H1 (cell line): ENCODE results near the gene MAGI1. TPM values are rescaled to one million over a fixed set of nuclear protein-coding genes. Genes with fewer than 3 reads are reported as not detected.

ENCODE experiments used
- CHD7 ChIP-seq: fragments of 300-600 bp; sonication (generic); IDR thresholded peaks from 2 replicates; pipeline ENCODE4 v1.7.1; 2012; ENCODE audit warnings: low read length, moderate library complexity, mild to moderate bottlenecking, inconsistent platforms; ENCODE audit not compliant: insufficient replicate concordance
- FOSL1 ChIP-seq: IDR thresholded peaks from 2 replicates; pipeline ENCODE4 v1.6.1; 2011; ENCODE audit warnings: mild to moderate bottlenecking, low read depth, low read length, moderate library complexity; ENCODE audit not compliant: insufficient read depth
- GTF2F1 ChIP-seq: IDR thresholded peaks from 2 replicates; pipeline ENCODE4 v1.6.1; 2012; ENCODE audit warnings: low read depth, low read length, improper control_type of control experiment, borderline replicate concordance
- NANOG ChIP-seq: IDR thresholded peaks from 2 replicates; pipeline ENCODE4 v1.6.1; 2011; ENCODE audit warnings: low read length, low read depth, mild to moderate bottlenecking, inconsistent platforms; ENCODE audit not compliant: insufficient read depth, poor library complexity, severe bottlenecking
- PHF8 ChIP-seq: fragments of 200-600 bp; sonication (generic); conservative IDR thresholded peaks from 2 replicates; pipeline ENCODE4 v1.7.1; 2012; ENCODE audit warnings: low read depth, mild to moderate bottlenecking, inconsistent platforms, low read length, moderate library complexity
- SIN3A ChIP-seq, 2 experiments: IDR thresholded peaks in 1 of 2; conservative IDR thresholded peaks in 1 of 2; 2 replicates each; pipeline ENCODE4 v1.6.1; 2011 to 2012; ENCODE audit warnings: low read length in 2 of 2, improper control_type of control experiment in 1 of 2, low read depth in 1 of 2, mild to moderate bottlenecking in 1 of 2
- TEAD4 ChIP-seq: IDR thresholded peaks from 2 replicates; pipeline ENCODE4 v1.6.1; 2012; ENCODE audit warnings: low read depth, low read length, inconsistent platforms, mixed read lengths
- polyA plus RNA-seq, 7 experiments: library from polyadenylated mRNA; depleted of rRNA in 3 of 7; stranded (reverse) in 5 of 7; unstranded in 2 of 7; fragments of >200 nt in 5 of 7; fragments of 200-250 nt in 2 of 7; gene quantifications; 1 replicate in 5 of 7; 2 replicates in 1 of 7; 4 replicates in 1 of 7; pipeline versions ENCODE4 v1.2.1 to v1.2.3, GENCODE V29; 2011 to 2013; ENCODE audit warnings: missing spikeins in 2 of 7, mixed read lengths in 2 of 7
- total RNA-seq: library from RNA; stranded (reverse); fragmentation: NEBNext Ultra II Directional; extraction: Animal tissue kit (Norgen Biotek cat#: 25700); gene quantifications from 2 replicates; pipeline ENCODE4 v1.2.1, GENCODE V29; 2021

MAGI1 gene
- total and polyA plus RNA-seq, 2 of the 8 experiments (the other 6 are each of a cell fraction or from before 2014, with no cell fraction given) = 19.8 to 78.0 TPM

GRCh38 chr3:65568497-65568896 lies 470.2 kb downstream of the MAGI1 start (continued):
- TF ChIP-seq CHD7 (no peak), TEAD4 (no peak), PHF8 (no peak), SIN3A (conservative IDR thresholded peaks at IDR 0.05 in 1 of 2, IDR thresholded peaks at IDR 0.05 in 1 of 2; ENCODE audit: low read depth in 1 of 2, low read length in 2 of 2) (no peak), FOSL1 (no peak), NANOG (no peak), GTF2F1 (no peak)
